GM12891 (cell line): ENCODE results near the gene ATXN1.

Experiments
- PAX5 ChIP-seq: IDR thresholded peaks from 2 replicates; pipeline ENCODE4 v1.6.1; 2011; ENCODE audit warnings: low read length, moderate library complexity, mild to moderate bottlenecking; ENCODE audit not compliant: insufficient read depth, severe bottlenecking
- POLR2A ChIP-seq: IDR thresholded peaks from 2 replicates; pipeline ENCODE4 v1.6.1; 2011; ENCODE audit warnings: low read depth, low read length, control low read depth
- POLR2AphosphoS5 ChIP-seq: IDR thresholded peaks from 2 replicates; pipeline ENCODE4 v1.6.1; 2011; ENCODE audit warnings: low read depth, low read length, control low read depth
- POU2F2 ChIP-seq: IDR thresholded peaks from 2 replicates; pipeline ENCODE4 v1.6.1; 2011; ENCODE audit warnings: low read depth, mild to moderate bottlenecking, control low read depth, low read length, moderate library complexity
- TAF1 ChIP-seq: IDR thresholded peaks from 2 replicates; pipeline ENCODE4 v1.6.1; 2011; ENCODE audit warnings: low read depth, low read length, control low read depth

- TF ChIP-seq POLR2A (no peak), POLR2AphosphoS5 (no peak), TAF1 (no peak), POU2F2 (no peak), PAX5 (no peak)
Measured at GRCh38 chr6:16389642-16390041, 371.6 kb downstream of the ATXN1 start.
